Ovary (tissue), 9 donors: Measurements from ENCODE around the gene FANCM. TPM values are rescaled to one million over a fixed set of nuclear protein-coding genes. Genes with fewer than 3 reads are reported as not detected.

Source experiments
- DNase-seq, 5 donors: peaks; one replicate each; pipeline ENCODE4 v3.0.0-alpha.2; 2019 to 2020
- H3K27ac ChIP-seq, 2 donors: fragments of 200-600 bp; one replicate each; pipeline versions ENCODE4 v1.5.1 to v1.8.0; 2019 to 2022
- H3K27me3 ChIP-seq: fragments of 200-600 bp; one replicate; pipeline ENCODE4 v1.8.0; 2022
- H3K36me3 ChIP-seq: fragments of 200-600 bp; sonication (generic); one replicate; pipeline ENCODE4 v1.5.1; 2019
- H3K4me1 ChIP-seq: one replicate; pipeline ENCODE4 v1.8.1; 2013; ENCODE audit warnings: mild to moderate bottlenecking, moderate library complexity; ENCODE audit not compliant: insufficient read depth
- H3K4me3 ChIP-seq: fragments of 200-600 bp; sonication (generic); one replicate; pipeline ENCODE4 v1.5.1; 2017
- H3K9me3 ChIP-seq, 2 donors: fragments of 200-600 bp in 1 of 2; sonication (generic) in 1 of 2; one replicate each; pipeline versions ENCODE4 v1.5.1 to v1.8.1; 2013 to 2019; ENCODE audit warnings: mild to moderate bottlenecking in 1 of 2, moderate library complexity in 1 of 2
- EP300 ChIP-seq: sonication (generic); formaldehyde crosslinking; IDR thresholded peaks from one replicate; pipeline ENCODE4 v1.6.1; 2017; ENCODE audit warnings: antibody characterized with exemption
- POLR2A ChIP-seq: fragments of 450-650 bp; IDR thresholded peaks from one replicate; pipeline ENCODE4 v1.6.1; 2017; ENCODE audit warnings: antibody characterized with exemption, mild to moderate bottlenecking, moderate library complexity
- WGBS, 3 donors: extraction: QIAGEN DNeasy Blood & Tissue Kit in 1 of 3; methylation state at CpG; one replicate each; pipeline versions ENCODE4 v1.1.5 to v1.1.7; 2013 to 2017; 5-methylcytosine and 5-hydroxymethylcytosine counted together
- intact Hi-C, 4 donors: fragments of 100-400 bp; cut with DNase I; formaldehyde crosslinking; loops; one replicate each; pipeline versions ENCODE4 v1.11.0 to v1.15.1; 2022 to 2023
- polyA plus RNA-seq, 2 donors: library from polyadenylated mRNA; stranded (reverse); fragments of 200-250 nt in 1 of 2; fragments of 350-450 nt in 1 of 2; fragmentation: Illumina TruSeq in 1 of 2; extraction: RNeasy Lipid Tissue Mini Kit (QIAGEN cat#74804) in 1 of 2; gene quantifications; one replicate each; pipeline ENCODE4 v1.2.3, GENCODE V29; 2013 to 2014
- total RNA-seq, 7 donors: library from RNA; depleted of rRNA in 2 of 7; stranded (reverse); fragments of >200 nt in 2 of 7; fragmentation: NEBNext Ultra II Directional in 3 of 7; extraction: Animal tissue kit (Norgen Biotek cat#: 25700) in 3 of 7; gene quantifications; one replicate each; pipeline versions ENCODE4 v1.1.0 to v1.2.4, GENCODE V29; 2016 to 2023
- TF ChIP-seq, protein P1 (sequence below), 3 donors: fragments of 450-650 bp in 2 of 3; fragments of 200-600 bp in 1 of 3; IDR thresholded peaks; one replicate each; pipeline versions ENCODE4 v1.5.1 to v1.8.0; 2016 to 2022; ENCODE audit warnings: antibody characterized with exemption in 3 of 3, mild to moderate bottlenecking in 1 of 3
- donor health status: DM: no; HTN: no; CAD: no; lungs with moderate emphysema.
- donor health status: DM: no; HTN: no; CAD: no.
- donor health status: Bipolar disorder and iron deficiency.
- donor health status: DM: yes; HTN: yes; CAD: no.
- donor health status: DM: no; HTN: no; CAD: no.
- donor health status: DM: yes; HTN: yes; CAD: no.

The FANCM gene
- total and polyA plus RNA-seq, 9 donors = 2.4 to 9.1 (median 5.0) TPM

DNA sequence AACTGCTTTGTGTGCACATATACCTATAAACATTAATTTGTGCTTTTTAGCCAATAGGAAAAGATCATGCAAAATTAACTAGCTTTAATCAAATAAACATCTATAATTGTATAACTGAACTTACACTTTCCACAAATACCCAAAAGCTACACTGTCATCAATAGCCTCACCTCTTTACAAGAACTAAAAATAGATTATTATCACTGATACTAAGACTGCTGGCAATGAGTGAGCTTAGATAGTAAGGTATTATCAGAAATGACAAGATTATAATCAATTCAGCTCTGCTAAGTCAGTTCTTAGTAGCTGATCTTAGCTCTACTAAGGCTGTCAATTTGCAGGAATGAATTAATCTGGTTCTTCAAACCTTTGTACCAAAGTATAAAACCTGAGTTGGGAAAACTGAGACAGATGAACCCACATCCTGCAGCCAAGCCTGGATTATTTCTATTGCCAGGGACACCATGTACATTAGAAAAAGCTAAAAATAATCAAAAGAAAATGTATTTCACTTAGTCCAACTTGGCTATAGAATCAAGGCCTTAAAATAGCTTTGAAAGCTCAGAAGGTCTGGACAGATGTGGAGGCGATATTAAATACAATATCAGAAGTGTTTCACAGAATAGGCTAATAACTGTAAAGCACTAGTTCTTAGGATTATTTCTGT is 6.6 kb upstream of the FANCM start:
- no peaks in the 10 kb centered on the region for H3K9me3 ChIP-seq
- DNase-seq = no peak
- 38 to 100% (median 90%) methylated on average over 1 of the region's 1 CpG for WGBS, 3 donors
- no peaks in the 10 kb centered on the region for H3K36me3 ChIP-seq
- H3K27me3 ChIP-seq = no peaks in the 10 kb centered on the region
- H3K27ac ChIP-seq = no peak overlapping the region
- no peaks in the 10 kb centered on the region for H3K4me1 ChIP-seq
- no peak overlapping the region for H3K4me3 ChIP-seq
- intact Hi-C loops = no loop called here
- TF ChIP-seq POLR2A (no peak), EP300 (no peak)
- TF ChIP-seq, protein P1, sequence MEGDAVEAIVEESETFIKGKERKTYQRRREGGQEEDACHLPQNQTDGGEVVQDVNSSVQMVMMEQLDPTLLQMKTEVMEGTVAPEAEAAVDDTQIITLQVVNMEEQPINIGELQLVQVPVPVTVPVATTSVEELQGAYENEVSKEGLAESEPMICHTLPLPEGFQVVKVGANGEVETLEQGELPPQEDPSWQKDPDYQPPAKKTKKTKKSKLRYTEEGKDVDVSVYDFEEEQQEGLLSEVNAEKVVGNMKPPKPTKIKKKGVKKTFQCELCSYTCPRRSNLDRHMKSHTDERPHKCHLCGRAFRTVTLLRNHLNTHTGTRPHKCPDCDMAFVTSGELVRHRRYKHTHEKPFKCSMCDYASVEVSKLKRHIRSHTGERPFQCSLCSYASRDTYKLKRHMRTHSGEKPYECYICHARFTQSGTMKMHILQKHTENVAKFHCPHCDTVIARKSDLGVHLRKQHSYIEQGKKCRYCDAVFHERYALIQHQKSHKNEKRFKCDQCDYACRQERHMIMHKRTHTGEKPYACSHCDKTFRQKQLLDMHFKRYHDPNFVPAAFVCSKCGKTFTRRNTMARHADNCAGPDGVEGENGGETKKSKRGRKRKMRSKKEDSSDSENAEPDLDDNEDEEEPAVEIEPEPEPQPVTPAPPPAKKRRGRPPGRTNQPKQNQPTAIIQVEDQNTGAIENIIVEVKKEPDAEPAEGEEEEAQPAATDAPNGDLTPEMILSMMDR (IDR thresholded peaks at IDR 0.05) = no peak

- peak overlapping the region; percentile 56 to 81 for H3K27ac ChIP-seq
- H3K9me3 ChIP-seq = no peaks in the 10 kb centered on the region
- intact Hi-C loops = no loop called here
- no peak for DNase-seq
- WGBS, 3 donors = 0 to 1% (median 0%) methylated on average over 9 of the region's 9 CpGs
- H3K36me3 ChIP-seq = no peaks in the 10 kb centered on the region
- TF ChIP-seq POLR2A (no peak), EP300 (no peak)
- TF ChIP-seq, protein P1 (IDR thresholded peaks at IDR 0.05) = no peak
- H3K27me3 ChIP-seq = no peaks in the 10 kb centered on the region
- H3K4me1 ChIP-seq = no peaks in the 10 kb centered on the region
- peak overlapping the region; percentile 64 for H3K4me3 ChIP-seq
These were observed 2.1 kb upstream of the FANCM start for GRCh38 chr14:45133683-45134050.

DNA sequence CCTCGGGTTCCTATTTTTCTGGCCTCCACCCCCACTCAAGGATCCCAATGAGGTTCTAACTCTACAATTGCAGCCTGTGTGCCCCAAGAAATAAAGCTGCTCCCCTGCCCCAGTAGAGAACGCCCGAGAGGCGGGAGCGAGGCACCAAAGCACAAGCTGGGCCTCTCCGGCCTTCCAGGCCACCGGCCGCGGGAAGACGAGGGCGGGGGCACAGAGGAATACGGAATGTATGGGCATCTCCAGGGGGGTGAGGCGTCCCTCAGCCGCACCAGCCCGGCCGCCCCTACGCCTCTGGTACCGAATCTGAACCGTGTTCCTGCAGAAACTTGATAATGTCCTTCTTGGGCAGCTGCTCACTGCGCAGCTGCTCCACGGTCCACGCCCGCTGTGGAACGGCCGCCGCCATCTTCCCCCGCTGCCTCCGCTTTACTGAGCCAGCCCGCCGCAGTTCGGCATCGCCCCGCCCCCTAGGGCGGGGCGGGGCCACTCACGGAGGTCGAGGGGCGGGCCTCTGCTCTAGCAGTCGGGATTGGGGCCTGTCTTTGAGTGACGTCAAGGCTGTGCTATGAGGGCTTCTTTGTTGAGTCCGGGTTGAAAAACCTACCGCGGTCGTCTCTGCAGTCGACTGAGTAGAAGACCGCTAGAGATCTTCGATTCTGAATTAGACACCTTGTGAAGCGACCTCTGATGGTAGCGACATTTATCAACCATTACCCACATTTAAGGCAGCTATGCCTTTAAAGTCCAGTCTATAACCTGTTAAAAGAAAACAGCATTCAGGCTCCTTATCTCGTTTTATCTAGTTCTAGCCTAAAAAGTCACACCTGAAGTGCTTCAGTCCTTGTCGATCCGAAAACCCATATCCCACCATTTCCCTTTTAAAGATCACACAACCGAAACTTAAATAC is 1.4 kb upstream of the FANCM start, which contains the start of gene FKBP3:
FKBP3 (minus strand) TSS at position 431 of the 908 bp plus-strand sequence; CDS start at position 406, 25 bp downstream.
- TF ChIP-seq EP300 (no peak), POLR2A (peak; percentile 79)
- TF ChIP-seq, protein P1 (IDR thresholded peaks at IDR 0.05) = no peak
- H3K27ac ChIP-seq = peak within 1 kb of the TSS; percentile 56 to 81
- 0% methylated on average over 45 to 53 of the region's 53 CpGs for WGBS, 3 donors
- H3K4me3 ChIP-seq = peak within 1 kb of the TSS; percentile 64
- intact Hi-C loops = no loop called here
- no peaks in the 10 kb centered on the region for H3K9me3 ChIP-seq
- H3K36me3 ChIP-seq = no peaks in the 10 kb centered on the region
- DNase-seq = peak; percentile 94 to 96 (median 96)
- H3K4me1 ChIP-seq = no peaks in the 10 kb centered on the region
- no peaks in the 10 kb centered on the region for H3K27me3 ChIP-seq

DNA sequence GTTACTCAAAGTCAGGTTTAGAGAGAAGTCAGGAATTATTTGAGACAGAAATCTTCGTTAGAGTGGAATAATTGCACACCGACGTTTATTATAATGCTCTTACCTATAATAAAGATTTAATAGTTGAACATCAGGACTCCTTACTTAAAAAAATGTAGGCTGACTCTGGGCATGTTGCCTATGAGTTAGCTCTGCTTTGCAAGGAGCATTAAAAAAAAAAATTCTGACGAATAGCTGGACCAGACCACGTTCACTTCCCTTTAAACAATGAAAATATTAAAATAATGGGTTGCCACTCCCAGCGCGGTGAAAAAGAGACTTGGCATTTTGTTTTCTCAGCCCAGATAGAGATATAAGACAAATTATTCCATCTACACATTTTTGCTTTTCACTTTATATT is 574 bp upstream of the FANCM start:
- no peaks in the 10 kb centered on the region for H3K9me3 ChIP-seq
- intact Hi-C loops = loop anchor here in 2 of 4 donors (5.0 kb wide), 2 partner anchors 117 to 173 kb away; partner anchors contain the start of genes KLHL28 (in 1 of the 2), MIS18BP1 (in 1 of the 2) and TOGARAM1 (in 1 of the 2)
- no peaks in the 10 kb centered on the region for H3K36me3 ChIP-seq
- no peak for TF ChIP-seq EP300
- TF ChIP-seq, protein P1 (IDR thresholded peaks at IDR 0.05) = no peak
- no peak for TF ChIP-seq POLR2A
- WGBS, 3 donors = 0 to 1% (median 0%) methylated on average over 7 of the region's 7 CpGs
- no peak for DNase-seq
- H3K4me3 ChIP-seq = peak overlapping the region; percentile 64
- H3K27ac ChIP-seq = peak overlapping the region in 1 of 2 donors; percentile 81
- H3K27me3 ChIP-seq = no peaks in the 10 kb centered on the region
- H3K4me1 ChIP-seq = no peaks in the 10 kb centered on the region
